ENCODE data around the gene KLHL10.

GRCh38 chr17:41844971-41845370, 7.3 kb downstream of the KLHL10 start:
- TF ChIP-seq POLR2A (IDR thresholded peaks at IDR 0.05) (no peak), CTCF (IDR thresholded peaks at IDR 0.05) (no peak)
